Activated T-cell treated with anti-CD3 and anti-CD28 coated beads for 4 hours (primary cell): ENCODE results near the gene ASB18.

ENCODE experiments used
- DNase-seq: peaks from one replicate; pipeline ENCODE4 v3.0.0-alpha.2; 2020

ASB18 gene

DNA sequence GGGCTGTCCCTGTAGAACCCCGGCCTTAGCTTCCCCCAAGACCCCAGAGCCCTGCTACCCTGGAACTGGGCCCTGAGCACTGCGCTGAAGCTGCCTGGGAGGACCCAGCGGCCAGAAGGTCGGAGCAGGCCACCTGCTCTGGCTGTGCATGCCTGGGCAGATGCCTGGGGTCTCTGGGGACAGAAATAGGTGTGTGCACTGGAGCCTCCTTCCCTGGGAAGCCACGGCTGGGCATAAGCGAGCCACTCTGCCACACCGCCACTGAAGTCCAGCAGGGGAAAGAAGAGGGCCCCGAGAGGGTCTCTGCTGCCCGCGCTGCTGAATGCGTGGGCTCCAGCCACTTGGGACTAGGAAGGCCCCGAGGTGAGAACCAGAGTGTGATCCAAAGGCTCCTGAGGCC, 102.7 kb downstream of the ASB18 start:
- no peak for DNase-seq

DNA sequence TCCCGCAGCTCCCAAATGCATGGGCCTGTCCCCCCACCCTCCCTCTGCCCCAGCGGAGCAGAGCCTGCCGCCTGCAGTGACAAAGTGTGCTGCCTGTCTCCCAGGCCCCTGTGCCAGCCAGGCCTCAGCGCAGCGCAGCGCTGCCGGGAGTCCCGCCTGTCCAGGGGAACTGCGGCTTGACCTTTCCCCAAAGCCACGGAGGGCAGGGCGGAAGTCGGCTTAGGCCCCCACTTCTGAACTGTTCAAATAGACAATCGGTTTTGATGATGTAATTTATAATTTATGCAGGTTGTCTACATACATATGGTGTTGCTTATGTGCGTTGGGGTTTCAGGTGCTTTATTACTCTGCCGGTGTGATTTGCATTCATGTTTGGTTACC, 103.1 kb downstream of the ASB18 start:
- no peak for DNase-seq

DNA sequence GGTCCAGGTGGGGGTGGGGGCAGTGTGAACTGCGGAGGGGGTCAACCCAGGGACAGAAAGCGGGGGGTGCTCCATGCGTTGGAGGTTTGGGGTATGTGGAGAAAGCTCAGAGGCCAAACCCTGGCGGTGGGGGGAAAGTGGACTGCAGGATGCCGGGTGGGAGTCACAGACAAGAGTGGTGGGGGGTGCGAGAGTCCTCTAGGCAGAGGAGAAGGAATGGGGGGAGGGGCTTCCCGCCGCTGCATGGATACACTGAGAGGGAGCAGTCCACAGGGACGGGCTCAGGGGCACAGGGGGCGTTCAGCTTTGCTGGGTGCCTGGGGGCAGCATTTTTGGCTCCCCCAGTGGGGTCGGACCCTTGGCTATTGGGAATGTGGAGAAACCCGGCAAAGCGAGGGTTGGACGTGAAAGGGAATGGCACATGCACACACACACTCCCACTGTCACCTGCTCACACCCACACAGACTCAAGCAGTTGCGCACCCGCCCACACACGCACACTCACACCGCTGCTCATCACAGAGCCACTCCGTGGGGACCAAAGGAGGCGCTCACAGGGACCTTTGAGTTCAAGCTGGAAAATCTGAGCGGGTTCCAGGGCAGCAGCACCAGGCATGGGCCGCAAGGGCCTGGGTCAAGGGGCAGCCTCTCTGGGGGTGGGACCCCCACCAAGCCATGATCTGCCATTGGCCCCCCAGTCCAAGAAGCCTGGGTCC, 103.7 kb downstream of the ASB18 start:
- DNase-seq = no peak

DNA sequence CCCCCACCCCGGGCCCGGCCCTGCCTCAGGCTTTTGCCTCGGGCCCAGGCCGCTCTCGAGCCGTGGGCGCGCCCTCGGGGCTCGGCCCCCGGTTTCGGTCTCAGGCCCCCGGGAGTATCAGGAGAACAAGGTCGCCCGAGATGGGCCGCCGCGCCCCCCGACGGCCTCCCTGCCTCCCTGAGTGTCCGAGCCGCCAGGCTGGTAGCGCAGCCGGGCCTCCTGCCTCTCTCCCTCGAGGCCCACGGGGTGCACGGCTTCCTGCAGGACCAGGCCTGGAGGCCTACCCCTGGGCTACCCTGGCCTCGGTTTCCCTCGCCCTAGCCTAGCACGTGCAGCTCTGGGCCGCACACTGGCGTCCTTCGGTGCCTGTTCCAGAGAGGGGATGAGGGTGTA, 104.4 kb downstream of the ASB18 start:
- DNase-seq = no peak

DNA sequence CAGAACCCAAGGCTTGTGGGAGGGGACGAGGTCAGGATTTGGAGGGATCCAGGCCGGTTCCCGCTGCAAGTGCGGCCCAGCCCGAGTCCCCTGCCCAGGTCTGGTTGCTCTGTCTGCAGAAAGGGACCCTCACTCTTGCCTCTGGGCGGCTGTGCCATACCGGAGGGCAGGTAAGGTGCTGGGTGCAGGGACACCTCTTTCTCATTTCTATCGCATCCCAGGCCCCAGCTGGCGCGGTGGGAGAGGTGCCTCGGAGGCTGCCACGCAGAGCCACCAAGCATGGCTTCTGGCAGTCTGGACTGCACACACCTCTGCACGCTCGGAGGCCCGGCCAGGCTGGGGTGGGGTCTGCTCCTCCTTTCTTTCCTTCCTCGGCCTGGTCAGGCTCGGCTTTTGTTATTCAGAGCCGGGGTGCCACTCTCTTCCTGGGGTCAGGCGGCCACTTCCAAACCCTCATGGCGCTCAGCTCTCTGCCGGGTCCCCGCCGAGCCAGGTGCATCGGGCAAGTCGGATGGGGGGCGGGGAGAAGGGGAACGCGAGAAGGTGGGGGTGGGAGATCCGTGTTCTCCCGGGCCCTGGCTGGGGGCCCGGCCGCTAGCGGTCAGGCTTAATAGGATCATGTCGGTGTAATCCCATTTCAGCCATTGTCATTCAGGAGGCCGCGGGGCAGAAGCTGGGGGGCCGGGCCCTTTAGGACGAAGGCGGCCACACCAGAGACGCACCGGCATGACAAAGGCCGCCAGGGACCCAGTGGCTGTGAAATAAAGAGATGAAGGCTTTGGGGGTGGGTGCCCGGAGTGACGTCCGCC, 105.0 kb downstream of the ASB18 start:
- no peak for DNase-seq

DNA sequence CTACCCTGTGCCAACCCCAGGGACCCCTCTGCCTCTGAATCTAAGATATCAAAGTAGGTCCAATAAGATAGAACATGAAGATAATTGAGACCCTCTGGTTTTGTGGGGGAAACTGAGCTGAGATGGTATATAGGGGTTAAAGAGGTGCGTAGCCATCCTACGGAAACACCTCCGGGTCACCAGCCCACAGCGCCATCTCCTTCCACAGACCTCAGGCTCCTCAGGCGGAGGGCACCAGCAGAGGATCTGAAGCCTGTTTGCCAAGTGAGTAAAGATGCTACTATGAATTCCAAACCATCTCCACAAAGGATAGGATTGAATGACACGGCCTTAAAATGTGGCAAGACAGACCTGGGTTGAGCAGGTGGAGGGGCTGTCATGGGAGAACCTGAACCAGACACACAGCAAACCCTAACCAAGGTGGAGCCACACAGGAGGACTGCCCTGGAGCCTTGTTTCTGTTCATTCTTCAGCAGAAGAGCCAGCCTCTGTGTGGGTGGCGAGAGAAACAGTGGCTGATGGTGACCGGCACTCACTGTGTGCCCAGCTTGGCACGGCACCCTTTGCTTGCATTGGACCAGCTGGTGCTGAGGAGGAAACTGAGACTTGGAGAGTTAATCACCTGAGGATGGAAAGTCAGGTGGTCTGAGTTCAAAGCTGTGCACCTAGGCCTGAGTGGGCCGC, 106.2 kb downstream of the ASB18 start:
- no peak for DNase-seq

DNA sequence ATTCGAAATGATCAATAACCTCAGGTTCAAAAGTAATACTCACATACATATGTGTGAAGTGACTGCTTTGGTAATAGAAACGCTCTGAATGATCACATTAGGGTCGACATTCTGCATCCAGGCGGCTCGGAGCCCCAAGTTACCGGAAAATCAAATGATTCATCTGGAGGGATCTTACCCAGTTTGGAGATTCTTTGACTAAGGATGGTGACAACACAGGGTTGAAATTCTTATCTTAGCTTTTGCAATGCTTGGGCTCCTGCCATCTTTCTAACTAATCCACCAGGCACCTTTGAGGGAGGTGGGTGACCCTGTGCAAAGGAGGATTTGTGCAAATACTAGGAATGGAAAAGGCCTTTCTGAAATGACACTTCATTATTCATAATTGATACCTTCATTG, 106.8 kb downstream of the ASB18 start:
- DNase-seq = no peak

DNA sequence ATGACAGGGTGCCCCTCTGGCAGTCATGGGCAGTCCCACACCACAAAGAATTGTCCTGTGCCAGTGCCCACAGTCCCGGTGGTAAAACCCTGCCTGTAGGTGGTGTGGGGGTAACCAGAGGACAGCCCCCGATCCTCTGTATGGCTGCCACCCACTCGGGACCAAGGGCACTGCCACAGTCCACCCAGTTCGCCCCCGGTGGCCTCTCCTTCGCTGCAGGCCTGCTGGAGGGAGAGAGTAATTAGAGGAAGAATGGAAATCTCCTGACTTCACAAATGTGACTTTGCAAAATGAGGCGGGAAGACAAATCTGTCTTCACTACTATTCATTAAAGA, 107.4 kb downstream of the ASB18 start:
- DNase-seq = no peak

DNA sequence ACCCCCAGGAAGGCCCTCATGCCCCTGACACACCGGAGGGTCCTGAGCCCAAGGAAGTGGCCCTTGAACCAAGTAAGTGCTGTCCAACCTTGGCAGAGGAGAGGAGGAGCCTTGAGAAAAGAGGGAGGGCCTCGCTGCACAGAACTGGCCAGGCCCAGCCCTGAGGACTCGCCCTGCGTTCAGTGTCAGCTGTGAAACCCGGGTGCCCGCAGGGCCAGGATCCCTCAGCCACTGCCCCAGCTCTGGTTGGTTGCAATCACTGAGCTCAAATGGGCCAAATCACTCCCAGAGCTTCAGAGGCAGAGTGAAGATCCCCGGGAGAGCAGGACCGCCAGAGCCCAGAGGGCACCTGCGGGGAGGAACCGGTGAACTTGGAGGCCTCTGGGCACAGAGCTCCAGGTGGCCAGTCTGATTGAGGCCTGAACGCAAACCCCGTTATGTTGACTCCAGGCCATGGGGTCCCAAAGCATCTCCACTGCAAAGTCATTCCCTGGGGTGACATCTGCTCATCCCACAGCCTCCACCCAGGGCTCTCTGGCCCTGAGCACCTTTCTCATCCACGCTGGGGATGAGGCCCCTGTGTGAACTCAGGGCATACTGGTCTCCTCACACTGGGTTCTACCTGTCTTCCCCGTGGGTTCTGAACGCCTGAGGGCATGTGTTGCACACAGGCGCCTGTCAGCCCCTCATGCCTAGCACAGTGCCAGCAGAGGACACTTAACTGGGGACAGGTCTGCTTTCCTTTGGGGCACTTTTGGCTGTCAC, 107.9 kb downstream of the ASB18 start:
- no peak for DNase-seq

DNA sequence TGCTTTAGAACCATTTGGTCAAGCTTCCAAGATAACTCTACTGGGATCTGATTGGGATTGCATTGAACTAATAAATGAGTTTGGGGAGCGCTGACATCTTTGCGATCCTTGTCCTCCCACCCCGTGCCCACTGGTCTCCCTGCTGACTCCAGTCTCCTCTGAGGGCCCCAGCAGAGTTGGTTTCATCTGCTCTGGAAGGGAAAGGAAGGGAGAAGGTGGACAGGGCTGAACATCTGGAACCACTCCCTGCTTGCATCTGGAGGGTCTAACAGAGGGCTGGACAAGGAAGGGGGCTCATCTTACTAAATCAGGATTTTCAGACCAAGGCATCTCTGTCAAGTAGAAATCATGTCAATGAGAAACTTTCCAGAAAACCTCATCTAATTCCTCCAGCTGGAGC, 108.8 kb downstream of the ASB18 start:
- no peak for DNase-seq

DNA sequence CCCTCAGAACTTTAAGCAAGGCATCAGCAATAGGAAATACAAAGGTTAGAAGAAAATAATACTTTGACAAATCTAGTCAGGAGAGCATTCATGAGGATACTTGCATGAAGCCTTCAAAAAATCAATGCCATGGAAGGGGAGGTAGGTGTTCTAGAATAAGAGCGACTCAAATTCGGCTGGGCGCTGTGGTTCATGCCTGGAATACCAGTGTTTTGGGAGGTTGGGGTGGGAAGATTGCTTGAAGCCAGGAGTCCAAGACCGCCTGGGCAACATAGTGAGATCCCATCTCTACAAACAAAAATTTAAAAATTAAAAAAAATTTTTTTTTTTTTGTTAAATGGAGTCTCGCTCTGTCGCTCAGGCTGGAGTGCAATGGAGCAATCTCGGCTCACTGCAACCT, 117.8 kb downstream of the ASB18 start:
- DNase-seq = no peak

DNA sequence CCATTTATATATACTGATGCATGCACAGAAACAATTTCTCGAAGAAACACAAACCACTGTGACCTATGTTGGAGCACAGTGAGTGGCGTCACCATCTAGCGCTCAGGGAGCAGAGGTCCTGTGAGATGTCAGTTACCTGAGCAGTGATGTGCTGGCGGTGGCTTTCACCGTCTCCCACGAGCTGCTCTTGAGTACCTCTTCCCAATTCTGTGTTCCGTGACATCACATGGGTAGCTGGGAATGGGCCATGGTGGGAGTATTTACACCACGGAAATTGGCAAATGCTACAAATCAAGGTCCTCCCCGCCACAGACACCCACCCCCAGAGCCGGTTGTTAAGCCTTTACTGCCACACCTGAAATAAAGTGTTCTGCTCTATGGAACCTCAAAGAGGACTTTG, 120.4 kb downstream of the ASB18 start:
- DNase-seq = no peak
